ENCODE measurements around the gene OTULINL.
"Not testable (repeated sequence)": the region's sequence is repeated elsewhere in the genome, so short reads cannot be mapped to it uniquely, and the experiment has no call there.

The OTULINL gene

DNA sequence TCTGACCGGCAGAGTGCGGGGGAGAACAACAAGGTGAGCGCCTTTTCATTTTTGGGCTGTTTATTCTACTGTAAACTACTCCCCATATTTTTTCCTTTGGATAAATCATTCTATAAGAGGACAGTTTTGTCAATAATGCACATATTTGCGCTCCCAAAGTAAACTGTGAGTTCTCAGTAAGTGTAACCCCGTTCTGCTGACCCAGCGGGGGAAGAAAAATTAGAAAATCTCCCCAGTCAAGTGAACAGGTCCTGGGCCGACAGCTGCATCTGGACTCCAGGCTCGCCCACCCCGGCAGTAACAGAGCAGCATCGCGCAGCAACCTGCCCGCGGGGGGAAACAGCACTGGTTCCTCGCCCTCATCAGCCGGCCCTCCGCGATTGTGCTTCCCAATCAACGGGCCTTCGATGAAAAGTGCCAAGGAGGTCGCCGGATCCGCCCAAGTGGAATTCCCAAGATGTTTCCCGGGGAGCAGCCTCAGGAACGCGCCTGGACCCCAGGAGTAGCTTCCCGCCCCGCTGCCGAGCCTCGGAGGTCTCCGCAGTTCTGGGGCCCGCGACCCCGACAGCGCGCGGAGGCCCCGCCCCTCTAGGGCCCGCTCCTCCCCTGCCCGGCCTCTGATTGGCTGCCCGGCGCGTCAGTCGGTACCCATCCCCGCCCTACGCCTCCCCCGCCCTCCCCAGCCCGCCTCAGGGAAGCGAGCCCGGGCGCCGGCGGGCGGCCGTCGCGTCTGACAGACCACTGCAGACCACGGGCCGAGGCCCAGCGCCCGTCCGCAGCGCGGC lies at the start of gene OTULINL:
Gene OTULINL (plus strand): TSS at position 687 of the 785 bp plus-strand sequence. CDS start 103 bp downstream, outside the sequence.
- DNase-seq = peak; percentile 90

DNA sequence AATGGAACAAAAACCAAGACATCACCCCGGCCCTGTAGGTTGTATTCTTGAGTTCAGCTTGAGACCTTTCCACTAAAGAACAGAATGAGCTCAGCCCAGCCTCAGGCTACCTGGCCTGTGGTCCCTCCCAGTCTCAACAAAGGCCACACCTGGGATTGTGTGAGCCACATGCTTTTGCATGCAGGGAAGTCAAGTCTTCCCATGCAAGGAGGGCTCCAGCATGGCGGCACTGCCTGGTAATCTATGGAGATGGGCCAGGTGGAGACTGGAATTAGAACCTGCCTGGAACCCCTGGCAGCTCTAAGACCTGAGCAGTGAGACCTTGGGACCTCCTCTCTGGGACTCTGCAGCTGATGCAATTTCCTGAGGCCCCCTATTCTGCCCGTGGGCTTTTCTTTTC lies 49.4 kb upstream of the OTULINL start:
- DNase-seq = no peak

DNA sequence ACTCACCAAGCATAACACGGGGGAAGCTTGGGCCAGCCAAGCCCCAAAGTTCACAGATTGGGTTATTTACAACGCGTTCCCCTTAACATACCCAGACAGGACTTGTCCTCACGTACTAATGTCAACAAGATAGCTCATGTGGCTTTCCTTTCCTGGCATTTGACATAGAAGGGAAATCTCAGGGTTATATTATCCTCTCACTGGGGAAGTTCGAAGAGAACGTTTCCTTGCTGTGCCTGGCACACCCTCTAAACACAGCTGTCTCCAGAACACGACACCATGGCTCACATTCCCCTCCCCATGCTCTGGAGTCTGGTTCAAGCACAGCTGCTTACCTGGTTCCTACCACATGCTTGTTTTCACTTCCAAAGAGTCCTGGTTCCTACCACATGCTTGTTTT lies 46.8 kb upstream of the OTULINL start:
- no peak for DNase-seq

DNA sequence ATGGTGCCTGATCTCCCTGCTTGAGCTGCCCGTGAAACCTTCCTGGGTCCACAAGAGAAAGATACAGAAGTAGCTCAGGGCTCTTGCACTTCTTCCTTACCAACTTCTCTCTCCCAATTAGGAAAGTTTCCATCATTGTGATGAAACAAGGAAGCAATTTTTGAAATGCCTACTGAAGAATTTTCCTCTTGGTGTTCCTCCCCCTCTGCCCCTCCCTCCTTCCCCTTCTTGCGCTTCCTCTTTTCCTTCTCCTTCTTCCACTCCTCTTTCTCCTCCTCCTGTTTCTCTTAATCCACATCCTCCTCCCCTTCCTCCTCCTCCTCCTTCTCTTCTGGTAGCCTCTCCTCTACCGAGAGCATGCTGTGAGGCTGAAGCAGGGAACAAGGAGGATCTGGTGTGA lies 36.3 kb upstream of the OTULINL start:
- DNase-seq = no peak

DNA sequence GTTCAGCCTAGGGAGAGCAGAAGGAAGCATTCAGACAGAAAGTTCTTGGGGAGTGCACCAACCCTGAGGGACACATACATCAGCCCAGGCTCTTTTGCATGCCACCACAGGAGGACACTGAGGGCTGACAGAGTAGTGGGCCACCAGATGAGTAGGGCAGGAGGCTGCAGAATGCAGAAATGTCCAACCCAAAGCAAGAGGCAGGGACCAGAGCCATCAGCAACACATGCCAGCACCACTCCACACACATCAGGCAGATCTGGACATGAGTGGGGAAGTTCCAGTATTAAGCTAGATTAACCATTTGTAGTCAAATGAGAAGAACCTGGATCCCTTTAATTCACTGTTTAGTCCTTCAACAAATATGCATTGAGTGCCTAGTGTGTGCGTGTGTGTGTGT lies 35.7 kb upstream of the OTULINL start:
- no peak for DNase-seq

DNA sequence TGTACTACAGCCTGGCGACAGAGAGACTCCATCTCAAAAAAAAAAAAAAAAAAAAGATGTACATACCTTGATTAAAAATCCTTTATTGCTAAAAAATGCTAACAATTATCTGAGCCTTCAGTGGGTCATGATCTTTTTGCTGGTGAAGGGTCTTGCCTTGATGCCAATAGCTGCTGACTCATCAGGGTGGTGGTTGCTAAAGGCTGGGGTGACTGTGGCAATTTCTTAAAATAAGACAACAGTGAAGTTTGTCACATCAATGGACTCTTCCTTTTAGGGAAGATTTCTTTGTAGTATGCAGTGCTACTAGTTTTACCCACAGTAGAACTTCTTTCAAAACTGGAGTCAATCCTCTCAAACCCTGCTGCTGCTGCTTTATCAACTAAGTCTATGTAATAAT lies 33.9 kb upstream of the OTULINL start:
- no peak for DNase-seq

DNA sequence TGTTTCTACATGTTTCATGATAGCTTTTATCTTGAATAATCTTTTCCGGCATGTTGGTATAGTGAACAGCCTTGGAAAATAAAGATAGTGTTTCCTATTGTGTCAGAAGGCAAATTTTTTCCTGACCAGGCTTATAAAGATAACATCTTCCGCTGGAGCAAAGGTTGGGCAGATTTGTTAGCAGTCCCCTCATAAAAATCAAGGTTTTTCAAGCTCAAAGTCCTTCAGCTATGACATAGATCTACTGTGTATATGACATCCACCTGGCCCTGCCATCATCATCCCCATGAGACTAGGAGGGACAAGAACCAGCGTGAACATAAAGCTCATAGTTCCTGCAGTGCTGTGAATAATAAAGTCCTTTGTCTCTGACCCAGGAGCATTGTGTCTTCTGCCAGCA lies 30.4 kb upstream of the OTULINL start:
- no peak for DNase-seq

DNA sequence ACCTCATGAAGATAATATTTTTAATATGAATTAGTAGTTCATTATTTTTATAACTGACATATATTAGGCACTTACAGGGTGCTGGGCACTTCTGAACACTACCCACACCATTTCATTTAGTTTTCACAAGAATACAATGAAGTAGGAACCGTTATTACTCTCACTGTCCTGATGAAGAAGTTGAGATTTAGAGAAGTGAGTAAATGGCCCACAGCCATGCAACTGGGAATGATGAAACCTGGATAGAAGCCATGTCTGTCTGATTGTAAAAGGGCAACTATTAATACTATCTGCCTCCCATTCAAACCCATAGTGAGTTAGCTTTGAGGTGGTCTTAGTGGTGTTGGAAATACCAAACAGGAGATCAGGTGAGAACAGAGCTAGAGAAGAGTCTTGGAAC lies 29.6 kb upstream of the OTULINL start:
- no peak for DNase-seq

DNA sequence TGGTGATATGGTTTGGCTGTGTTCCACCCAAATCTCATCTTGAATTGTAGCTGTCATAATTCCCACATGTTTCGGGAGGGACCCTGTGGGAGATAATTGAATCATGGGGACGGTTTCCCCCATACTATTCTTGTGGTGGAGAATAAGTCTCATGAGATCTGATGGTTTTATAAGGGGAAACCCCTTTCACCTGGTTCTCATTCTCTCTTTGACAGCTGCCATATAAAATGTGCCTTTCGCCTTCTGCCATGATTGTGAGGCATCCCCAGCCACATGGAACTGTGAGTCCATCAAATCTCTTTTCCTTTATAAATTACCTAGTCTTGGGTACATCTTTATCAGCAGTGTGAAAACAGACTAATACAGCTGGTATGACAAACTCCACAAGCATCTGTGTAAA lies 27.3 kb upstream of the OTULINL start:
- DNase-seq = not testable (repeated sequence)

DNA sequence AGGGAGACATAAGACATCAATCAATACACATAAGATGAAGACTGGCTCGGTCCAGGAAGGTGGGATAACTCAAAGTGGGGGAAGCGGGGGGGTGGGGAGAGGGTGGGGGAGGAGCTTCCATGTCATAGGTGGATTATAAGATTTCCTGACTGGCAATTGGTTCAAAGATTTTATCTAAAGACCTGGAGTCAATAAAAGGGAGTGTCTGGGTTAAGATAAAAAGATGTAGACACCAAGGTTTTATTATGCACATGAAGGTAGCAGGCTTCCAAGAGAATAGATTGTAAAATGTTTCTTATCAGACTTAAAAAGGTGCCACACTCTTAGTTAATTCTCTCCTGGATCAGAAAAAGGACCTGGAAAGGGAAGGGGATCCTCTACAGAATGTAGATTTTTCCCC lies 25.6 kb upstream of the OTULINL start:
- DNase-seq = no peak

DNA sequence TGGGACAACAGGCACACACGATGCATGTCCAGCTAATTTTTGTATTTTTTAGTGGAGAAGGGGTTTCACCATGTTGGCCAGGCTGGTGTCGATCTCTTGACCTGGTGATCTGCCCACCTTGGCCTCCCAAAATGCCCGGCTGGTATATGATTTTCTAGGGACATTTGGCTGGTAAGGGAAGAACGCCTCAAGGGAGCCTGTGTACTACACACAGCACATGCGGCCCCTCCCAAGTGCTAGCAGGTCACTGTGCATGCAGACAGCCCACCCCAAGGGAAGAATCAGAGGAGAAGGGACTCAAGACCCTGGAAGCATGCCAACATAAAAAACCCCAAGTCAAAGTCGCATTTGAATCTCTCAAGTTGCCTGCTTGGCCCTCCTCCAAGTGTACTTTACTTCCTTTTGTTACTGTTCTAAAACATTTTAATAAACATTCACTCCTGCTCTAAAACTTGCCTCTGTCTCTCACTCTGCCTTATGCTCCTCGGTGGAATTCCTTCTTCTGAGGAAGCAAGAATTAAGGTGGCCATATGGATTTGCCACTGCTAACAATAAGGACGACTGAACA lies 24.3 kb upstream of the OTULINL start:
- no peak for DNase-seq

DNA sequence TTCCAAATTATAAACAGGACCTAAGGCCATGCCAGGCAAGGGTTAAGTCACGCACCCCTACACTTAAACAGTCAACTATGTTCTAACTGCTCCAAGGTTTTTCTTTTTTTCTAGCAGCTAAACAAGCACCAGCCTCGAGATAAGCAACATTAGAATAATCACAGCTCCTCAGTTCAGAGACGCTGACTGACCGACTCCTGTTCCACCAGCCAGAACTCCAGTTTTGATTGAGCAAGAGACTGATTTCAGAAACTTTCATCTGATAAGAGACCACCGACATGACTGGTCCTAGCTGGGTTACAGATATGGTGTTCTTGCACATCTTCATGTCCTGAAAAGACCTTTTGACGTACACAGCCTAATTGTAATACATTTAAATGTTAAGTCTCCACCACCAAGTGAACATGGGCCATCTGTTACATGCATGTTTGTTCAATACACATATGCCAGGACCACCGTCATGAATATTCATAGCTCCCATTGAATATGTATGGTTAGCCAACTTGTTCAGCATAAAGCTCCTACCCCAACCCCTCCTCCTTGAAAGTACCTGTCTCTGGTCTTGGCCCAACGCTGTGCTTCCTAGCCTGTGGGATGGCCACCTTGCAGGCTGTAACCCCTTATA lies 23.7 kb upstream of the OTULINL start:
- DNase-seq = no peak

DNA sequence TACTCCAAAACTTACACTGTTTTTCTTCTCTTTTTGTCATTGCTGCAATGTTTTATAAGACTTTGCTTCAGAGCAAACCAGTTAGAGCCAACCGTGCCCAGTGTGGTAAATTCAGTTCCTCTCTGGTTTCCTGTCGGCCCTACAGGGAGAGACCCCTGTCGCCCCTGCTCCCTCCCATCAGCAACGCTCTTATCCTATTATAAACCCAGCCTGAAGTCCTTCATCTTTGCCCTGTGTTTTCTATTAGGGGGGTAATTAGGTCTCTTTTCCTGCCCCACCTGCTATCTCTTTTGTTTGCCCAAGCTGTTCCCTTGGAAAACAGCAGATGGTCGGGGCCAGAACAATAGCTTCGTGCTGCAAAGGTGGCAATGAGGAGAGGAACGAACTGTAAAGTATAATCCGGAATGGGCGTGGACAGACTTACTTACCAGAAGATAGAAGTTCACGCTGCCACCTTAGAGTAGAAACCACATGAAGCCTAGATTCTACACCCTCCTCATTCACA lies 21.4 kb upstream of the OTULINL start:
- peak; percentile 35 for DNase-seq

DNA sequence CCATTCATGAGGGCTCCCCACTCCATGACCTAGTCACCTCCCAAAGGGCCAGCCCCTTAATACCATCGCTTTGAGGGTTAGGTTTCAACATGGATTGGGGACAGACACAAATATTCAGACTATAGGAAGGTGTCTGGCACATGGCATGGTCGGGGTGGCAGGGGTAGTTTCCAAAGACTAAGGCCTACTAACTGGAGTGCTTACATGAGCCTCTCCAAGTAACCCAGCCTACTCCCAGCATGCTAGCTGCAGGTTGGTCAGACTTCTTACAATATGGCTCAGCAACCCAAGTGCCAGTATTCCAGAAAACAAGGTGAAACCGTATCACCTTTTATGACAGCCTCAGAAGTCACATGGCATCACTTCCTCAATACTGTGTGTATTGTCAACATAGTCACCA lies 19.9 kb upstream of the OTULINL start:
- no peak for DNase-seq

DNA sequence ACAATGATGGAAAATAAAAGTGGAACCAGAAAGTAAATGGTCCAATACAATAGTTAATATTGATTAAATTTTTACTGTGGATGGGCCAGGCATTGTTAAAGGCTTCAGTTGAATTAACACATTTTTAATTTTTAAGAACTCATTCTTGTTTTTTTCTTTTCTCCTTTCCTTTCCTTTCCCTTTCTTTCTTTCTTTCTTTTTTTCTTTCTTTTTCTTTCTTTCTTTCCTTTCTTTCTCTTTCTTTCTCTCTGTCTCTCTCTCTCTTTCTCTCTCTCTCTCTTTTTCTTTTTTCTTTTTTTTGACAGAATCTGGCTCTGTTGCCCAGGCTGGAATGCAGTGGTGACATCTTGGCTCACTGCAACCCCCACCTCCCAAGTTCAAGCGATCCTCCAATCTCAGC lies 13.3 kb upstream of the OTULINL start:
- no peak for DNase-seq

DNA sequence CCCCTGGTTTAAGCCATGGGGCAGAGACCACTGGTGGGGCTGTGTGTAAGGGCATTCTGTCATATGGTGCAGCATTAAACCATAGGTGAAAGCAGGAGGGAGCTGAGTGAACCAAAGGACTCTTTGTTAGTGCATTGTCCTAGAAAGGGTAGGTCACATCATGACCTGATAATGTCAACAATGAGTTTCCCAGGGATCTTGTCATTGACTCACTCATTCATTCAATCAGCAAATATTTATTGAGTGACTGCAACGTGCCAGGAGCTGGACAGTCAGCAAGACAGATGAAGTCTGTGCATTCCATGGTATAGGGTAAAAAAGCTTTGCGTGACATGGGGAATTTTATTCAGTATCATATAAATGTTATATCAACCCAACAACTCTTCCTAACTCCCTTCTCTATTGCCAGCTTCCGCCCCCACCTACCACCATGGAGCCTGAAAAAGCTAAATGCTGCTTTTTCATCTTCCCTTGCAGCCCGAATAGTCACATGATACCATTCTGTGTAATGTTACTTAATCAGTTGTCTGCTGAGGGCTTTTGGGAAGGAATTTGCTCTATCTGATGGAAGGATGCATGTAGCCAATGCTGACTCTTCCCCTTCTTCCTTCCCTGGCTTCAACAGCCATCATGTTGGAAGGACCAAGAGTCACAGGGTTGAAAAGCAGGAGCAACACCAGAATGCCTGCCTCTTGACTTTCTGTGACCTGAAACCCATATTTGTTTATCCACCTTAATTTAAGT lies 11.5 kb upstream of the OTULINL start:
- no peak for DNase-seq

DNA sequence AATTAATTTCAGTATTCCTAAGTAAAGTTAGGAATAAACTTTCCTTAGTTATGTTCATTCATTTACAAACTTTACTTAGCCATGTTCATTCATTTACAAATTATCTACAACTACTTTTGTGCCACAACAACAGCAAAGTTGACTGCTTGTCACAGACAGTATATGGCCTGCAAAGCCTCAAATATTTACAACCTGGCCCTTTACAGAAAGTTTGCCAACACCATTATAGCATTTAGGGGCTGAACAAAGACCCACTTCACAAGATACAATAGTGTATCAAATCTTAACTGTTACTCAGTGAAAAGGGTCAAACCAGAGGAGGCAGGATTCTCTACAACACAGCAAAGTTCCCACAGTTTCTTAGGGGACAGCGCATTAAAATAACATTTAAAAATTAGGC lies 9.7 kb upstream of the OTULINL start:
- no peak for DNase-seq

DNA sequence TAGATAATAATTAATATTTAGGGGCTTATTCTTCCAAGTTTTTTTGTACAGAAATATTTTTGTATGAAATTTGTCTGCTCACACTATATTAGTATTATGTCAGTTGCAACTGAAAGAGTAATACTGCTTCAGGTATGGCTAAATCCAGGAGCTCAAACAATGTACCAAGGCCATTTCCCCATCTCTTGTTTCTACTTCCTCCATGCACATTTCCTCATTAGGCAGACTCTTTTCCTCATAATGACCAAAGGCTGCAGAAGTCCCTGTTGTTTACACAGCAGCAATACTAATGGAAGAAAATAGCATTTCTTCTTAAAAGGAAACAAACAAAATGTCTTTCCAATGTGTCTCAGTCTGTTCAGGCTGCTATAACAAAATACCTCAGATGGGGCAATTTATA lies 9.2 kb upstream of the OTULINL start:
- DNase-seq = no peak

DNA sequence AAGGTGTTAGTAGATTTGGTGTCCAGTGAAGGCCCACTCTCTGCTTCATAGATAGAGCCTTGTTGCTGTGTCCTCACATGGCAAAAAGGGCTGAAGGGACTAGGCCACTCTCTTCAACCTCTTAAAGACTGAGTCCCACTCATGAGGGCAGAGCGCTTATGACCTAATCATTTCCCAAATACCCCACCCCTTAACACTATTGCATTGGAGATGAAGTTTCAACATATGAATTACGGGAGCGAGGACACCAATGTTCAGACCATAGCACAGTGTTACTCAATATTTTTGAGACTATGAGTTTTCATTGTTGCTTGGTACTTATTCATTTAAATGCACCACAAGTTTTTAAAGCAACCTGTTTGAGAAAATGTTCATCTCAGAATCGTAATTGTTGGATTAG lies 8.8 kb upstream of the OTULINL start:
- DNase-seq = no peak

DNA sequence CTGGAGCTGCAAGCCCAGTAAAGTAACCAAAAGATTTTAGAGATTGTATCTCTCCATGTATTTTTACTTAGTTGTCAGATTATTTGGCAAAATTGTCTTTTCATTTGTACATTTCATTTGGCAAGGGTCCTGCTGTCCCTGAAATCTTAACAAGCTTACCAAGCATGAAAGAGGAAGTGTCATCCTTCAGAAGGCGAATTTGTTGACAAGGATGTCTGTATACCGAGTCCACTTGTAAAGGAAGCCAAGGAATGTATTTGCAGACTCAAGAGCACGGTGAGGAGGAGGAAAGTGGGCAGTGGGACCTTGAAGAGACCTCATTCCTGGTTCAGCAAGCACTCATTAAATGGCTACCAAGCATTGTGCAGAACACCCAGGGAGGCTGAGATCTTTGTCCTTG lies 7.5 kb upstream of the OTULINL start:
- no peak for DNase-seq

DNA sequence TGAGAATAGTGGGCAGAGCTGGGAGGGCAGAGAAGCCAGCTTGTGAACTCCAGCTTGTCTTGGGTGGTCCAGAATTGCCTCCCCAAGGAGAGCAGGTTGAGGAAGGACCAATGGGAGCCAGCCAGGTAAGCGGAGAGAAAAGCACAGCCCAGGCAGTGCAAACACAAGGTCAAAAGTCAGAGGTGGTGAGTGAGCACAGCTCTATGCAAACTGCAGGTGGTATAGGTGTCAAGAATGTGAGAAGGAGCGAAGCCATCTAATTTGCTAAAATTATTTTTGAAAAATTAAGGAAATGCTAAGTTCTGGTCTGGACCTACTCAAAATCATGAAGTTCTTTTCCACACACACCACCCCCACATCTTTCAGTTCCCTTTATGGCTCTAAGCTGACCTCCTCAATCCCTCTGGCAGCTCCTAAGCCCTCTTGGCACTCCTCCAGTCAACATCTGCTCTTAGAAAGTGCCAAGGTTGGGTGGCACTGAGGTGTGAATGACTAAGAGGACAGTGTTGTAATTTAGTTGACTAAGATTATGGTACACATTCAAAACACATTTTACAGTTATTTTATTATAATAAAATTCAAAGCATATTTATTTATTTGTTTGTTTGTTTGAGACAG lies 6.6 kb upstream of the OTULINL start:
- DNase-seq = no peak

DNA sequence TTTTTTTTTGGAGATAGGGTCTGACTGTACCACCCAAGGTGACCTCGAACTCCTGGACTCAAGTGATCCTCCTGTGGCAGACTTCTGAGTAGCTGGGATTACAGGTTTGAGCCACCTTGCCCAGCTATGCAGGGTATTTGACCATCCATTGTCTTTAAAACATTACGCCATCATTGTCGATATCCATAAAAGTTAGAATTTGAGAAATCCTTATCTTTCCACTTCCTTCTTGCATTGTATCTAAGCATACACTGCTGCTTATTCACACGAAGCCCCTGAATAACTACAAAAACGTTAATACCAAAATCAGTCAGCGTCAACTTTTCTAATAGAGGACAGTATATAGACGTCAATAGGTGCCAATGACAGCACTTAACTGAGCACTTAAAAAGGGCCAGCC lies 5.4 kb upstream of the OTULINL start:
- DNase-seq = no peak
